ENCODE measurements around the gene LBR.

LBR gene

GRCh38 chr1:225442123-225442505 lies 14.3 kb upstream of the LBR start:
- DNase-seq, result no peak

- DNase-seq, result no peak
Observed at GRCh38 chr1:225441314-225442122, 13.7 kb upstream of the LBR start.

DNA sequence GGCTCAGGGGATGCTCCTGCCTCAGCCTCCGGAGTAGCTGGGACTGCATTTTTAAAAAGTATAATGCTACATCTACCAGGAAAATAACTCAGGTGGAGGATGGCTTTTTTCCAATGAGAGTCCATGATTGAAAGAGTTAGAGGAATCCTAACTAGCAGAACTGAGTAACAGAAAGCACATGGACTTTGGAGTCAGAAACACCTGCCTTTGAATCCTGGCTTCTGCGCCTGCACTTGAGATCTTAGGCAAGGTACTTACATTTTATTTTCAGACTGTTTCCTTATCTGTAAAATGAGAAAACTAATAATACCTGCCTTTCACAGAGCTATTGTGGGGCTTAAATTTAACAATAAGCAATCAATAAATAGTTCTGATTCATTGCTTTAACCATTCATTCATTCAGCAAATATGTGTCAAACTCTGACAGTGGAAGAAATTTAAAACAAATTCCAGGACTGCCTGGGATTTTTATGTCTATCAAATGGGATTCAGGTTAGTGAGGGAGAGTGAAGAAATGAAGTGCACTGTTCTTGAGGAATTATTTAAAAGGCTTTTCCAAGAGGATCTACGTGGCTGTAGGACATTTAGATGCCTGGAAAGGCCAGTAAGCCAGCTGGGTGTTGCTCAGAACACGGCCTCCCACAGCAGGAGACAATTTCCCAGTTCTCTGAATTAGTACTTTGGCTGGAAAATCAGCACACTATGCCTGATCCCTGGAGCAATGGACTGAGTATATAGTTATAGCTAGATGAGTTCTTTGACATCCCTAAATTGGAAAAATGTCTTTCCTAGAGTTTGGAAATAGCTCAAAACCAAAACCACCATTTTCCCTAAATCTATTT lies 12.8 kb upstream of the LBR start:
- DNase-seq, result no peak

- DNase-seq, result no peak
Observed at GRCh38 chr1:225437710-225438437, 10.0 kb upstream of the LBR start.

GRCh38 chr1:225435957-225436392 lies 8.1 kb upstream of the LBR start:
- no peak for DNase-seq

DNA sequence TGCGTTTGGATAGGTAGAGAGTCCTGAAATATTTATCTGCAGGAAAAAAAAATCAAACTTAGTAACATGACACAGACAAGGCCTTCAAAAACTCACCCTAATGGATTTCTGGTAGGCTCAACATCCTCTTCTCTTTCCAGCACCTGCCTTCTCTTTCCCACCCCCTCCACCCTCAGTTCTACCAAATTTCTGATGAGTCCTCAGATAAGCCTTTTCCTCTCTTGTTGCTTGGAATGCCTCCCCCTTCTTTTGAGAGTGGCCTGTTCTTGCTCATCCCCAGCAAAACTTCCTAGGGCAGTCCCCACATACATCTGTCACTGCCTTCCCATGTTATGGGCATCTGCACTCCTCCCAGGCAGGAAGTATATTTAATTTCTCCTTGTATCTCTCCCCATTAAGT lies 7.6 kb upstream of the LBR start:
- DNase-seq, result no peak

DNA sequence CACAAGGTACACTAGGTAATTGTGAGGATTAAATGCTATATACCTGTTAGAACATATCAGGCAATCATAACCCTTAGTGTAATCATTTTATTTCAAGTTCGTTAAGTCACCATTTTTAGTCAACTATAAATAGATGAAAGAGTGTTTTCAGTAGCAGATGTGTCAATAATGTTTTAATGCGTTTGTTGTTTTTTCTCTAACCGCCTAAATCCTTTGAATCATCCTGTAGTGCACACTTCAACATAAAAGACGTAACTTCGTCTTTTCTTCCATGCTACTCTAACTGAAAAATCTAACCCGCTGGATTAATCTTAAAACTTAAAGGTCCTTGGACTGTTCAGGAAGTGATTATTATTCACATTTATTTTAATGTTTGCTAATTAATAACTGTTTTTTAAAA lies 7.2 kb upstream of the LBR start:
- DNase-seq, result no peak

- no peak for DNase-seq
Observed at GRCh38 chr1:225434046-225434445, 6.2 kb upstream of the LBR start.

DNA sequence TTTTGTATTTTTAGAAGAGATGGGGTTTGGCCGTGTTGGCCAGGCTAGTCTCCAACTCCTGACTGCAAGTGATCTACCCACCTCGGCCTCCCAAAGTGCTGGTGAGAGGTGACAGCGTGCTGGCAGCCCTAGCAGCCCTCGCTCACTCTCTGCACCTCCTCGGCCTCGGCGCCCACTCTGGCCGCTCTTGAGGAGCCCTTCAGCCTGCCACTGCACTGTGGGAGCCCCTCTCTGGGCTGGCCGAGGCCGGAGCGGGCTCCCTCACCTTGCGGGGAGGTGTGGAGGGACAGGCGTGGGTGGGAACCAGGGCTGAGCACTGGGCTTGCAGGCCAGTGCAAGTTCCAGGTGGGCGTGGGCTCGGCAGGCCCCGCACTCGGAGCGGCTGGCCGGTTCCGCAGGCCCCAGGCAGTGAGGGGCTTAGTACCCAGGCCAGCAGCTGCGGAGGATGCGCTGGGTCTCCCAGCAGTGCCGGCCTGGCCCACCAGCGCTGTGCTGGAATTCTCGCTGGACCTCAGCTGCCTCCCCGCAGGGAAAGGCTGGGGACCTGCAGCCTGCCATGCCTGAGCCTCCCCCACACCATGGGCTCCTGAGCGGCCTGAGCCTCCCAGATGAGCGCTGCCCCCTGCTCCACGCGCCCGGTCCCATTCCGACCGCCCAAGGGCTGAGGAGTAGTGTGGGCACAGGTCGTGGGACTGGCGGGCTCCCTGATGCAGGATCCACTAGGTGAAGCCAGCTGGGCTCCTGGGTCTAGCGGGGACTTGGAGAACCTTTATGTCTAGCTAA lies 3.4 kb upstream of the LBR start:
- DNase-seq, result no peak

- no peak for DNase-seq
Observed at GRCh38 chr1:225430301-225430700, 2.5 kb upstream of the LBR start.

- DNase-seq, result peak; percentile 37
Observed at GRCh38 chr1:225428881-225429455, 1.1 kb upstream of the LBR start.

GRCh38 chr1:225428068-225428880 lies 436 bp upstream of the LBR start:
- peak; percentile 98 for DNase-seq

DNA sequence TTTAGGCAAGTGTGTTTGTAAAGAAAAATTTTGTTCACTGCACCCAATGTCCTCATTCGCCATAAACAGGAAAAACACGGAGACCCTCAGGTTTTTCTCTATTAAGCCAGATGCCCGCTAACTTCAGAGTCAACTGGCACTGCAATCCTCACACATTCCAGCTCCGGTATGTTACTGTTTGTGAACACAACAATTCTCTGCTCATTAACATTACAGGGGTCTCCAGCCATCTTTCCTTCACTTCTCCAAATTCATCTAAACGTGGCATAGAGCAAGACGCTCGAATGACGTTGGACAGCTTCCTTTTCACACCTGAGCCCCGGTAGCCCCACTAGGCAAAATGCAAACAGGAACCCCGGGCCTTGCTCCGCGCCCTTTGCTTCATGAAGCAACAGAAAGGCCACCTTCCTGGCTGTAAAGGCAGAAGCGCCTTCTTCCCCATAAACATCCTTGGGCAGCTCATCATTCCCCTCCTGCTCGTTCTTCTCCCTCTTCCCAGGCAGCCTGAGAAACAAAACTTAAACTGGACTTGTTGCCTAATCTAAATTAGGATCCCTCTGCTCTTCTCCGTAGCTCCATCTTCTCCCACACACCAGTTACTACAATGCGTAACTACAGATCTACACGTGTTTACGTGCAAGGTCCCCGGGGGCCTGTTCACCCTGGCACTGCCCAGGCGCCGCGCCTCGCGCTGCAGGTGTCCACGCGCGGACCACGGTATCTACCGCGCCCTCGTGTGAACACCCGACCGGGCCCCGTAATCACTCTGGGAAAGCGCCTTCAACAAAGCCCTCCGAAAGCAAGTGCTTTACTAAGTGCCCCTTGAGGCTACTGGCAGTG lies 1.2 kb downstream of the LBR start:
- peak; percentile 55 for DNase-seq

- peak; percentile 26 for DNase-seq
Observed at GRCh38 chr1:225425201-225425786, 2.5 kb downstream of the LBR start.

DNA sequence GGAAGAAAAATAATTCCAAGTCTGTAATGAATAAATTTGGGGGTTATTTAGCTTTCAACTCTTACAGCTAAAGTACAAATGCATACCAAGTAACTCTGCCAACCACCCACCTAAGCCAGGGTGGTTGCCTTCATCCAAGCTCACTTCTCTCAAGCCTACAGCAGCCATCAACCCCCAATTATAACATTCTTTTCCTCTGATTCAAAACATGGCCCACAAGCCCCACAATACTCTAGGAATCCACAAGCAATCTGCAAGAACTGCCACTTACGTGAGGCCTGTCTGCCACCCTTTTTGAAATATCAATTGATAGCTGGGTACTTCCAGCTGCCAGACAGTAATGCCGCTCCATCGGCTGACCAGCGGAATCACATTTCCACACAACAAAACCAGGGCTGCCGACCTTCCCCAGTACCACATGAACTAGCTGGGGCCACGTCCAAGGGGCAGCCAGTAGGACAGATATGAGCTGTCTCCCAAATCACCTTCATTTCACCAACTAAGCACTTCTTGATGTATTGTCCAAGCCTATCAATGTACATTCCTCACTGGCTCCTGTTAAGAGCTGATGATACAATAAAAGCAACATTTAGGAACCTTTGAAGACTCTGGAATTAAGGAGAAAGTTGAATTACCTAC lies 3.2 kb downstream of the LBR start:
- no peak for DNase-seq

DNA sequence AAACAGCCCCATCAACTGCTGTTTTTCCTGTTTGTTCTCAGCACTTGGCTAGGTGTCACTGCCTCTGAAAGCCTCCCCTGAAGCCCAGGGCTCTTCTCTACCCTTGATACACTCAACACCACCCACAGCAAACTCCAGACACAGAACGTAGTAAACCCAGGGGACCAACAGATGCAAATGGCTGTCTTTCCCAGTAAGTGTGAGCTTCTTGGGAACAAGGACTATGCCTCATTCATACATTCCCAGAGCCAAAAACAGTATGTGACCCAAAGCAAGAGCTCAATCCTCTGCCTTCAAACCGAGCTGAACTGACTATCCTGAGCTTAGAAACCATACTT lies 4.4 kb downstream of the LBR start:
- no peak for DNase-seq

- no peak for DNase-seq
Observed at GRCh38 chr1:225422795-225423517, 4.9 kb downstream of the LBR start.

GRCh38 chr1:225422031-225422605 lies 5.7 kb downstream of the LBR start:
- no peak for DNase-seq

DNA sequence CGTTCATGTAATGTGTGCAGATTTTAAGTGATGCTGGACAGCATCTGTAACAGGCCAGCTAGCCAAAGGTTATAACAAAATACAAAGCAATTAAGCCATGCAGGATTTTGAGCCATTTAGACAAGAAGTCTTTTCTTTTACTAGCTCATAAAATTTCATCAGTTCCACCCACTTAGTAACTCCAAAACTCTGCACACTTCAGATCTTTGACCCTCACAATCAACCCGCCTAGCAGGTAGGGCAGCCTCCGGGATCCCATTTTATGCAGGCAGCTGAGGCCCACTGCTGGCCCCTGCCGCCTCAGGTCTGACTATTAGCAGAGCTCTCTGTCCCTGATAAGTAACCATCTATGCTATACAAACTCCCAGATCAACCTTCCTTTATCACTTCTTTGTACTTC lies 9.2 kb downstream of the LBR start:
- no peak for DNase-seq
